NT2/D1 (cell line): ENCODE results near the gene TENM3.
"Not testable (repeated sequence)": the region's sequence is repeated elsewhere in the genome, so short reads cannot be mapped to it uniquely, and the experiment has no call there.

Source experiments
- DNase-seq: peaks from one replicate; pipeline ENCODE4 v3.0.0-alpha.2; 2011; ENCODE audit warnings: low read depth, low spot score
- H3K27me3 ChIP-seq: 2 replicates; pipeline ENCODE4 v1.6.0; 2011; ENCODE audit warnings: mild to moderate bottlenecking; ENCODE audit not compliant: insufficient read length, insufficient read depth
- H3K36me3 ChIP-seq: 2 replicates; pipeline ENCODE4 v1.6.1; 2011; ENCODE audit warnings: mild to moderate bottlenecking, low read length, mixed read lengths; ENCODE audit not compliant: insufficient read depth, insufficient read length
- H3K4me1 ChIP-seq: 2 replicates; pipeline ENCODE4 v1.5.1; 2011; ENCODE audit not compliant: insufficient read depth, insufficient read length
- H3K4me3 ChIP-seq: 2 replicates; pipeline ENCODE4 v1.5.1; 2011; ENCODE audit warnings: low read depth; ENCODE audit not compliant: insufficient read length
- H3K9ac ChIP-seq: 2 replicates; pipeline ENCODE4 v1.6.0; 2011; ENCODE audit warnings: low read depth; ENCODE audit not compliant: insufficient read length
- H3K9me3 ChIP-seq: 2 replicates; pipeline ENCODE4 v1.5.1; 2011; ENCODE audit warnings: mild to moderate bottlenecking, low read length; ENCODE audit not compliant: insufficient read depth
- SUZ12 ChIP-seq: IDR thresholded peaks from 2 replicates; pipeline ENCODE4 v1.6.1; 2011; ENCODE audit not compliant: insufficient read length, insufficient read depth; ENCODE audit errors: extremely low read depth
- YY1 ChIP-seq: IDR thresholded peaks from 2 replicates; pipeline ENCODE4 v1.6.1; 2011; ENCODE audit not compliant: insufficient read length, insufficient read depth
- ZNF274 ChIP-seq: IDR thresholded peaks from 2 replicates; pipeline ENCODE4 v1.6.1; 2011; ENCODE audit warnings: mild to moderate bottlenecking, low read depth, low read length

TENM3 gene

DNA sequence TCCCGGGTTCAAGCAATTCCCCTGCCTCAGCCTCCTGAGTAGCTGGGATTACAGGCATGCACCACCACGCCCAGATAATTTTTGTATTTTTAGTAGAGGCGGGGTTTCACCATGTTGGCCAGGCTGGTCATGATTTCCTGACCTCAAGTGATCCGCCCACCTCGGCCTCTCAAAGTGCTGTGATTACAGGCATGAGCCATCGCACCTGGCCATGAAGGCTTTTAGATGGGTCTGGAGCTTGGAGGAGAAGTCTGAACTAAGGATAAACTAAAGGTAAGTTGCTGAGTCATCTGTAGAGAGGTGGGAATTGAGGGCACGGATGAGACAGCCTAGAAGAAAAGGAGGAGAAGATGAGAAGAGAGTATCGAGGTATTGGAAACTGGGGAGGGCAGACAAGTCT lies at the start of gene TENM3:
Gene TENM3 (plus strand): TSS at position 199 of the 400 bp plus-strand sequence. CDS start 80,619 bp downstream, outside the sequence.
- H3K4me3 ChIP-seq, H3K9ac ChIP-seq, DNase-seq, H3K4me1 ChIP-seq, H3K9me3 ChIP-seq, H3K27me3 ChIP-seq, H3K36me3 ChIP-seq: not testable (repeated sequence)

DNA sequence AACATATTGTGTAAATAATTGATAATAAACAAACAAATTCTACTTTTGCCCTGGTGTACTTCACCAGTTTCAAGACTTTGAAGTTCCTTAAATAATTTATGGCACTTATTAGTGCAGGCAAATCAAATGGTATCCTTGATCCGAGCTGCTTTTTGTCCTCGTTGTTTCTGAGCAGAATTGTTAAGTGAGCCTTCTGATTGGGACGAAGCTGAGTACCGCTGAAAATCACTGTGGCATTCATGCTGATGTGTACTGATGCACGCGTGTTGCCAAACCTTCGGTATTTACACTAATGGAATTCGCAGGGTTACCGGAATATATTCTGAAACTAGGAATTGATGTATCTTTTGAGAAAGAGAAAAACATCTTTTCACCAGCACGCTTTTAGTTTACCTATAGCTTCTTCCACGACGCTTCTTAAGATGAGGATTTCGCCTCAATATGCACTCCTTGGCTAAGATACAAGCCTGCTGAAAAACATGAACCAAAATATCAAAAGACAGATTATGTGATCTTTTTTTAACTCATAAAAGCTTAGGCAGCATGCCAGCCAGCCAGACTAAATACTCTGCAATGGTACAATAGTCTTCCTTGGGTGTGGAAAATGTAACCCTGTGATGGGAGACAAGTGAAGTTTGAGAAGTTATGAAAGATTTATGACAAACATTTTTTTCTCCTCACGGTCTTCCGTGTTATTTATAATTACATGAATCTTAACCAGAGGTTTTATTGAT lies 48.9 kb upstream of the TENM3 start:
- Histone ChIP-seq H3K4me3 (no peak overlapping the region), H3K4me1 (no peaks in the 10 kb centered on the region), H3K9me3 (no peaks in the 10 kb centered on the region), H3K9ac (no peak overlapping the region), H3K27me3 (no peaks in the 10 kb centered on the region), H3K36me3 (no peaks in the 10 kb centered on the region)
- no peak for DNase-seq
- no peak for TF ChIP-seq ZNF274
- TF ChIP-seq YY1, result no peak
- no peak for TF ChIP-seq SUZ12

DNA sequence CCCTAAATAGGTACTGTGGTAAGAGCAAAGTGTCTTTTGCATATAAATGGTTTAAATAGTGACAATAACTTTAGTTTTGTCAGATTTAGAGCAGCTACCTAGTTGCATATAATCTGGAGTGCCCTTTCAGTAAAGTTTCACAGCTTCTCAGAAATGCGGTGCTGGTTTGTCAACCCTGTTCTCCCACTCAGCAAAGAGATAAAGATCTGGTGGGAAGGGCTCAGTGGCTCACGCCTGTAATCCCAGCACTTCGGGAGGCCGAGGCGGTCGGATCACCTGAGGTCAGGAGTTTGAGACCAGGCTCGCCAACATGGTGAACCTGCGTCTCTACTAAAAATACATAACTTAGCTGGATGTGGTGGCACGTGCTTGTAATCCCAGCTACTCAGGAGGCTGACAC lies 45.6 kb upstream of the TENM3 start:
- TF ChIP-seq ZNF274 (no peak), YY1 (no peak)
- Histone ChIP-seq H3K9ac (no peak overlapping the region), H3K4me1 (no peaks in the 10 kb centered on the region), H3K27me3 (no peaks in the 10 kb centered on the region), H3K4me3 (no peak overlapping the region), H3K36me3 (no peaks in the 10 kb centered on the region), H3K9me3 (no peaks in the 10 kb centered on the region)
- no peak for DNase-seq

DNA sequence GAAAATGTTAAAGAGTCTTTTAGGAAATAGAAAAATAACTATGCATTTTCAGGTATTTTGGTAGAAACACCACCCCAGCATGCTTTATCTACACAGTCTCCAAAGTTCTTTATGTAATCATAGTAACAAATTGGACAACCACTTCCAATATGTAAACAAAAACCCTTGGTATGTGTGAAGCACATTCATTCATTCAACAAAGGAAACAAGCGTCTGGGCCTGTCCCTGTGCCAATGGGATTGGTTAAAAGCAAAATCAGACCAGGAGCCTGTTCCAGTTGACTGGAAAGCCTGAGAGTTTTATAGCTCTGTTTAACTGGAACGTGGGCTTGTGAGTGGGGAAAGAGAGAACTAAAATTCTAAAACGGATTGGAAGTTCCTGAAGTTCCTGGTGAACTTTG lies 41.3 kb upstream of the TENM3 start:
- H3K36me3 ChIP-seq, result no peaks in the 10 kb centered on the region
- H3K4me1 ChIP-seq, result peaks cover 2% of the 10 kb centered on the region
- no peak overlapping the region for H3K4me3 ChIP-seq
- no peak overlapping the region for H3K9ac ChIP-seq
- TF ChIP-seq ZNF274 (no peak), SUZ12 (no peak), YY1 (no peak)
- DNase-seq, result no peak
- no peaks in the 10 kb centered on the region; the same call in 1 of the 2 replicates for H3K9me3 ChIP-seq
- no peaks in the 10 kb centered on the region for H3K27me3 ChIP-seq

DNA sequence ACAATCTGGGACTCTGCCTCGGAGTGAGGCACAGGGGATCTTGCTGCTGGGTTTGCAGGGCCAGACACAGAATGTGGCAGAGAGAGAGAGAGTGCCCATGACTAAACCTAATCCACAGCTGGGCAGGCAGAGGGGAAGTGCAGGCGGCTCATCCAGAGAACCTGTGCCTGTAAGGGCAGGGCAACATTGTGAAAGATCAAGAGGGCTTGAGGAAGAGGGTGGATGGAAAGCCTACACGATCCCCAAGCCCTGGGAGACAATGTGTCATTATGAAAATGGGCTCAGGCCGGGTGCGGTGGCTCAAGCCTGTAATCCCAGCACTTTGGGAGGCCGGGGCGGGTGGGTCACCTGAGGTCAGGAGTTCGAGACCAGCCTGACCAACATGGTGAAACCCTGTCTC lies 40.6 kb upstream of the TENM3 start:
- peaks cover 2% of the 10 kb centered on the region for H3K4me1 ChIP-seq
- H3K4me3 ChIP-seq, result no peak overlapping the region
- H3K36me3 ChIP-seq, result no peaks in the 10 kb centered on the region
- no peak overlapping the region for H3K9ac ChIP-seq
- DNase-seq, result no peak
- no peak for TF ChIP-seq ZNF274
- no peaks in the 10 kb centered on the region for H3K27me3 ChIP-seq
- no peaks in the 10 kb centered on the region; the same call in 1 of the 2 replicates for H3K9me3 ChIP-seq

DNA sequence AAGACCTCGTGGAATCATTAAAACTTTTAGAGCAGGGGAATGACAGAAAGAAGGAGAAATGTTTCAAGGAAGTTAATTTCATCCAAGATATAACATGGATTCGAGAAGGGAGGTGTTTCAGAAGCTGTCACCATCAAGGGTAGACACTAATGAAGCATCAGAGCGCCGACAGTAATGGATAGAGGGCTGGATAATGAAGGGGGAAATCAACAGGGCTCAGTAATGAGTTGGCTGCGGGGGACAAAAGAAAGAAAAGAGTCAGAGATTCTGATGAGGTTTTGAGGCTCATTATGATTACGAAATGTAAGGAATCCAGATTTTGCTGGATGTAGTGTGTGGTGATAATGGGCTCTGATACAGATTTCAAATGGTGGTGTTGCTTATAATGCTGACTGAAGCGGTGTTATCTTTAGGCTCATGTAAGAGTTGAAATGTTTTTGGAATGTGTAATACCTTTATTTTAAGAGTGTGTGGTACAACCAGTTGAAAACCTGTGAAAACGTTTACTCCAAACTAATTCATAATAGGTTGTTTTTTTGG lies 39.3 kb upstream of the TENM3 start:
- TF ChIP-seq SUZ12 (no peak), ZNF274 (no peak), YY1 (no peak)
- H3K9ac ChIP-seq, result no peak overlapping the region
- no peaks in the 10 kb centered on the region for H3K27me3 ChIP-seq
- H3K4me3 ChIP-seq, result no peak overlapping the region
- no peak for DNase-seq
- H3K4me1 ChIP-seq, result peaks cover 2% of the 10 kb centered on the region
- H3K9me3 ChIP-seq, result no peaks in the 10 kb centered on the region; the same call in 1 of the 2 replicates
- H3K36me3 ChIP-seq, result no peaks in the 10 kb centered on the region

DNA sequence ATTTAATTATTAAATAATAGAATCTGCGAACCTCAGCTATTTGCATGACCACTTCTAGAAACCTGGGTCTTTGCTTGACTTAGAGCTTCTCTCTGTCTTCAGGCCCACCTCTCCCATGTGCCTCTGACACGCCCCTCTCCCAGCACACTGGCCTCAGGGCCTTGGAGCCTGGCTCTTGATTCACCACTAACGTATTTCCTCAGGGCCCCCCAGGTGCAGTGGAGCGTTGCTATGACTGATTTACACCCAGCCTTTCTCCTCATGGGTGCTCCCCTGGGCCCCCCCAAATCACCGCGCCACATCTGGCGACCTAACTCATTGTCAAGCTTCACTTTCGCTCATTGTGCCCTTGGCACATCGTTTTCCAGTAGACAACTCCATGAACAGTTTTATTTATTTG lies 37.9 kb upstream of the TENM3 start:
- H3K36me3 ChIP-seq, result no peaks in the 10 kb centered on the region

More for the DNA sequence above, 37.9 kb upstream of the TENM3 start:
- TF ChIP-seq SUZ12, result no peak
- TF ChIP-seq ZNF274, result no peak
- TF ChIP-seq YY1, result no peak
- H3K4me3 ChIP-seq, result no peak overlapping the region
- H3K9me3 ChIP-seq, result no peaks in the 10 kb centered on the region; the same call in 1 of the 2 replicates
- no peaks in the 10 kb centered on the region for H3K27me3 ChIP-seq
- no peak for DNase-seq
- H3K9ac ChIP-seq, result no peak overlapping the region
- peaks cover 5% of the 10 kb centered on the region for H3K4me1 ChIP-seq
